GM19023 (cell line): ENCODE results near the gene CFAP69.
"Not testable (repeated sequence)": the region's sequence is repeated elsewhere in the genome, so short reads cannot be mapped to it uniquely, and the experiment has no call there.

ENCODE experiments used
- ATAC-seq: cut with Tn5 transposase; IDR thresholded peaks from one replicate; pipeline ENCODE4 v1.9.1; 2021; ENCODE audit warnings: mild to moderate bottlenecking, moderate library complexity; ENCODE audit not compliant: unreplicated experiment

The CFAP69 gene

DNA sequence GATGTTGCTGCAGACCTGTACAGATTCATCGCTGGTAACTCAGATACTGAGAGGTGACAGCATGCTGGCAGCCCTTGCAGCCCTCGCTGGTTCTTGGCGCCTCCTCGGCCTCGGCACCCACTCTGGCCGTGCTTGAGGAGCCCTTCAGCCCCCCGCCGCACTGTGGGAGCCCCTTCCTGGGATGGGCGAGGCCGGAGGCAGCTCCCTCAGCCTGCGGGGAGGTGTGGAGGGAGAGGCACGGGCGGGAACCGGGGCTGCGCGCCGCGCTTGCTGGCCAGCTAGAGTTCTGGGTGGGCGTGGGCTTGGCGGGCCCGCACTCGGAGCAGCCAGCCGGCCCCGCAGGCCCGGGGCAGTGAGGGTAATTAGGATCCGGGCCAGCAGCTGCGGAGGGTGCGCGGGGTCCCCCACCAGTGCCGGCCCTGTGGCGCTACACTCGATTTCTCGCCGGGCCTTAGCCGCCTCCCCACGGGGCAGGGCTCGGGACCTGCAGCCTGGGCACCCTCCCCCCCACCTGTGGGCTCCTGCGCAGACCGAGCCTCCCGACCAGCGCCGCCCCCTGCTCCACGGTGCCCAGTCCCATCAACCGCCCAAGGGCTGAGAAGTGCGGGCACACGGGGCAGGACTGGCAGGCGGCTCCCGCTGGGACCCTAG is 89.3 kb downstream of the CFAP69 start:
- no peak for ATAC-seq

DNA sequence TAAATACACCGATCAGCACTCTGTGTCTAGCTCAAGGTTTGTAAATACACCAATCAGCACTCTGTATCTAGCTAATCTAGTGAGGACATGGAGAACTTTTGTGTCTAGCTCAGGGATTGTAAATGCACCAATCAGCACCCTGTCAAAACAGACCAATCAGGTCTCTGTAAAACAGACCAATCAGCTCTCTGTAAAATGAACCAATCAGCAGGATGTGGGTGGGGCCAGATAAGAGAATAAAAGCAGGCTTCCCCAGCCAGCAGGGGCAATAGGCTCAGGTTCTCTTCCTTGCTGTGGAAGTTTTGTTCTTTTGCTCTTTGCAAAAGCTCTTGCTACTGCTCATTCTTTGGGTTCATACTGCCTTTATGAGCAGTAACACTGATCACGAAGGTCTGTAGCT is 90.0 kb downstream of the CFAP69 start:
- not testable (repeated sequence) for ATAC-seq

GRCh38 chr7:90337106-90337505 is 92.1 kb downstream of the CFAP69 start:
- no peak for ATAC-seq

GRCh38 chr7:90345016-90345415 is 100.0 kb downstream of the CFAP69 start:
- ATAC-seq, result no peak

DNA sequence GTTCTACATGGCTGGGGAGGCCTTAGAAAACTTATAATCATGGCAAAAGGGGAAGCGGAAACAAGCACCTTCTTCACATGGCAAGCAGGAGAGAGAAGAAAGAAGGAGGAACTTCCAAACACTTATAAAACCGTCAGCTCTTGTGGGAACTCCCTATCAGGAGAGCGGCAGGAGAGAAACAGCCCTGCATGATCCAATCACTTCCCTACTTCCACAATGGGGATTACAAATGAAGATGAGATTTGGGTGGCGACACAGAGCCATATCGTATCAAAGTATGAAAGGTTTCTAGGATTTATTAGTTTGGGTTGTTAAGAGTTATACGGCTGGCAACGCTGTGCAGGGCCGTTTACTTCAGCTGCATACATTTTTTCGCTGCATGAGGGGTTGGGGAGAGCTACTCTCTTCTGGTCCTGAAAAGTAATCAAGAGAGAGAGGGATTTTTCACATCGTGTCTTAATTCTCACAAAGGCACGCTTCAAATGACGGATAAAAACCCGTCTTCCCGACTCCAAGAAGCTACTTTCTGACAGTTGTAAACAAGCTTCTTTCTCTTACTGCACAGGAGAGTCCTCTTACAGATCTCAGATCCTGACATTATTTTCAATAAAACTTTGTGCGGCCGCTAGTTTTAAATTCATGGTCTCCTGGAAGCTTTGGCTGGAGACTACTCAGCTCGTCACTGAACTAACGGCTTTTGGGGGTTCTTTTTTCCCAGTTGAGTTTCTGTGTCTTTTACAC is 100.8 kb downstream of the CFAP69 start:
- ATAC-seq, result peak; percentile 19

- ATAC-seq, result peak; percentile 98
Observed at GRCh38 chr7:90346336-90347125, 101.6 kb downstream of the CFAP69 start, which contains the start of gene GTPBP10. GTPBP10 (plus strand) TSS chr7:90346716; CDS start chr7:90346742, 26 bp downstream.

DNA sequence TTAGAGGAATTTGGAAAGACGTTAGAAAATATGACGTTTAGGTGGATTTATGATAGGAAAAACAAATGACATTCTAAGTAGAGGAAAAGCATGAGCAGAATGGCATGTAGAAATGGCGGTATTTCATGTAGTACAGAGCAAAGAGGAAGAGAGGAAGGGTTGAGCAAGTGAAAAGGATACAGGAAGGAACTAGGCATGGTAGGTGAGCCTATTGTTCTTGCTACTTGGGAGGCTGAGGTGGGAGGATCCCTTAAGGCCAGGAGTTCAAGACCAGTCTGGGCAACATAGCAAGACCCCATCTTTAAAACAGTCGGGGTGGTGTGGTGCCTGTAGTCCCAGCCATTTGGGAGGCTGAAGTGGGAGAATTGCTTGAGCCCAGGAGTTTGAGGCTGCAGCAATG is 102.8 kb downstream of the CFAP69 start:
- no peak for ATAC-seq

GRCh38 chr7:90349305-90349704 is 104.3 kb downstream of the CFAP69 start:
- no peak for ATAC-seq

DNA sequence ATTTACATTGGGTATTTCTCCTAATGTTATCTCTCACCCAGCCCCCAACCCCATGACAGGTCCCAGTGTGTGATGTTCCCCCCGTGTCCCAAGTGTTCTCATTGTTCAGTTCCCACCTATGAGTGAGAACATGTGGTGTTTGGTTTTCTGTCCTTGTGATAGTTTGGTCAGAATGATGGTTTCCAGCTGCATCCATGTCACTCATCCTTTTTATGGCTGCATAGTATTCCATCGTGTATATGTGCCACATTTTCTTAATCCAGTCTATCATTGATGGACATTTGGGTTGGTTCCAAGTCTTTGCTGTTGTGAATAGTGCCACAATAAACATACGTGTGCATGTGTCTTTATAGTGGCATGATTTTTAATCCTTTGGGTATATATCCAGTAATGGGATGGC is 105.1 kb downstream of the CFAP69 start:
- not testable (repeated sequence) for ATAC-seq

DNA sequence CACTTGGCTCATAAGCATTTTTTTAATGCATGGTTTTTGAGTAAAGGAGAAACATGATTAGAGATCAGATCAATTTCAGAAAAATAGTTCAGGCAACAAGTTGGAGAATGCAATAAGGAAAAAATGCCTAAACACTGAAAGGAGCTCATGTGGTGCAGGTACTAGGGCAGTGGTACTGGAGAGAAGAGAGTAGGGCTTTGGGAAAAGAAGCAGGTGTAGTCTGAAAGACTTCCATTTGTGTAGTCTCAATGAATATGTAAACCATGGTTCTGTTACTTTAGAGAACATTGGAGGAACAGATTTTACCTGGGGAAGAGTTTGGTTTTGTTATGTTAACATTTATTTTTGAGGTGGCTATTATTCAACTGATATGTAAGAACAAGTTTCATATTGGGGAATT is 107.0 kb downstream of the CFAP69 start:
- ATAC-seq, result no peak
